Measurements from ENCODE around the gene ATF6. TPM values are rescaled to one million over a fixed set of nuclear protein-coding genes. Genes with fewer than 3 reads are reported as not detected.
A peak's percentile ranks its signal among the peaks of the same experiment; 100 is the strongest.
"Not testable (repeated sequence)": the region's sequence is repeated elsewhere in the genome, so short reads cannot be mapped to it uniquely, and the experiment has no call there.

ATF6 gene
- total RNA-seq, 1 donor from 2014 or later: 31.3 TPM

DNA sequence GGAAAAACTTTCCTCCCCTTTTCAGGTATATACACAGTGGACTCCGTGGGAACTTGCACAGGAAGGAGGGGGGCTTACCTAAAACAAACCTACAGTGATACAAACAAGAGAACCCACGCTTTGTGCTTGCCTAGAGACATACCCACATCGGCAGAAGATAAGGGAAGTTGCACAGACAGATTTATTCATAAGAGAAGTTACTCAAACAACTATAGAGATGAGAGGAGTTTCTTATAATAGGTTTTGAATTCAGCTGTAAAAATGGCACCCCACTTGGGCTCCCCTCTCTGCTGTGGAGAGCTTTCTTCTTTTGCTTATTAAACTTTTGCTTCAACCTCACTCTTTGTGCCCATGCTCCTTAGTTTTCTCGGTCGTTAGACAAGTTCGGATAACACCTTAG, 18.3 kb upstream of the ATF6 start:
- intact Hi-C loops (cut with DNase I): loop anchor here (10.0 kb wide), 1 partner anchor 263 kb away; no protein-coding TSS in a partner anchor
- Histone ChIP-seq H3K9me3 (no peaks in the 10 kb centered on the region), H3K4me3 (no peak overlapping the region), H3K27me3 (ENCODE audit: low read depth) (no peaks in the 10 kb centered on the region), H3K27ac (no peak overlapping the region), H3K36me3 (peaks cover 14% of the 10 kb centered on the region), H3K4me1 (peaks cover 20% of the 10 kb centered on the region)
- TF ChIP-seq, protein P1, sequence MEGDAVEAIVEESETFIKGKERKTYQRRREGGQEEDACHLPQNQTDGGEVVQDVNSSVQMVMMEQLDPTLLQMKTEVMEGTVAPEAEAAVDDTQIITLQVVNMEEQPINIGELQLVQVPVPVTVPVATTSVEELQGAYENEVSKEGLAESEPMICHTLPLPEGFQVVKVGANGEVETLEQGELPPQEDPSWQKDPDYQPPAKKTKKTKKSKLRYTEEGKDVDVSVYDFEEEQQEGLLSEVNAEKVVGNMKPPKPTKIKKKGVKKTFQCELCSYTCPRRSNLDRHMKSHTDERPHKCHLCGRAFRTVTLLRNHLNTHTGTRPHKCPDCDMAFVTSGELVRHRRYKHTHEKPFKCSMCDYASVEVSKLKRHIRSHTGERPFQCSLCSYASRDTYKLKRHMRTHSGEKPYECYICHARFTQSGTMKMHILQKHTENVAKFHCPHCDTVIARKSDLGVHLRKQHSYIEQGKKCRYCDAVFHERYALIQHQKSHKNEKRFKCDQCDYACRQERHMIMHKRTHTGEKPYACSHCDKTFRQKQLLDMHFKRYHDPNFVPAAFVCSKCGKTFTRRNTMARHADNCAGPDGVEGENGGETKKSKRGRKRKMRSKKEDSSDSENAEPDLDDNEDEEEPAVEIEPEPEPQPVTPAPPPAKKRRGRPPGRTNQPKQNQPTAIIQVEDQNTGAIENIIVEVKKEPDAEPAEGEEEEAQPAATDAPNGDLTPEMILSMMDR (IDR thresholded peaks at IDR 0.05): no peak
- no peak for DNase-seq
- ATAC-seq: no peak

DNA sequence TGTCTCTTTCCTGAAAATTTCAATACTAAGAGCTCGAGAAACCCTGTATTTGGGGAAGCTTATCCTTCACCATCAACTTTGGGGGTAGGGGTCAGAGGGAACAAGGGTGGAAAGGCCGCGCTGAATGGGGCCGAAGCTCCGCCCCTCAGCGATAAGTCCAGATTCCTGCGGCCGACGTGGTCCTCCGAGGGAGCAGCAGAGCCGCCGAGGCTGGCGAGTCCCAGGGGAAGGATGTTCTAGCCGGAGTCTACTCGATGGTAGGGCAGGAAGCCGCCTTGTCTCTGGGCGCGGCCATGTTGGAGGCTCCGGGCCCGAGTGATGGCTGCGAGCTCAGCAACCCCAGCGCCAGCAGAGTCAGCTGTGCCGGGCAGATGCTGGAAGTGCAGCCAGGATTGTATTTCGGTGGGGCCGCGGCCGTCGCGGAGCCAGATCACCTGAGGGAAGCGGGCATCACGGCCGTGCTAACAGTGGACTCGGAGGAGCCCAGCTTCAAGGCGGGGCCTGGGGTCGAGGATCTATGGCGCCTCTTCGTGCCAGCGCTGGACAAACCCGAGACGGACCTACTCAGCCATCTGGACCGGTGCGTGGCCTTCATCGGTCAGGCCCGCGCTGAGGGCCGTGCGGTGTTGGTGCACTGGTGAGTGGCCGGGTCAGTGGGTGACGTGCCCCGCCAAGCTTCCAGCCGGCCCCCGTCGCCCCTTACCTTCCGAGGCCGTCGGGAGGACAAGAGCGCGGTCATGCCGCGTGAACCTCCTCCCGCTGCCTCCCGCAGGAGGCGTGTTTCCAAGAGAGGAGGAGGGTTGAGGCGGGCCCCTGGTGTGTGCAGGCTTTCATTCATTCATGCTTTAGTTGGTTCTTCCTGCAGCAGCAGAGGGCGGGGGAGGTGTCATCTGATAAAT, 16.4 kb upstream of the ATF6 start, which contains the start of gene DUSP12:
Gene DUSP12 (plus strand): TSS at position 278 of the 899 bp plus-strand sequence. CDS start 16 bp downstream, at position 294.
- Histone ChIP-seq H3K4me3 (peak within 1 kb of the TSS; percentile 98), H3K27me3 (ENCODE audit: low read depth) (no peaks in the 10 kb centered on the region), H3K36me3 (peaks cover 34% of the 10 kb centered on the region), H3K4me1 (peaks cover 20% of the 10 kb centered on the region), H3K27ac (peak within 1 kb of the TSS; percentile 91), H3K9me3 (no peaks in the 10 kb centered on the region)
- TF ChIP-seq, protein P1 (IDR thresholded peaks at IDR 0.05): peak; percentile 21
- peak; percentile 99 to 100 for ATAC-seq
- peak; percentile 95 for DNase-seq
- intact Hi-C loops (cut with DNase I): loop anchor here (10.0 kb wide), 1 partner anchor 265 kb away; no protein-coding TSS in a partner anchor

DNA sequence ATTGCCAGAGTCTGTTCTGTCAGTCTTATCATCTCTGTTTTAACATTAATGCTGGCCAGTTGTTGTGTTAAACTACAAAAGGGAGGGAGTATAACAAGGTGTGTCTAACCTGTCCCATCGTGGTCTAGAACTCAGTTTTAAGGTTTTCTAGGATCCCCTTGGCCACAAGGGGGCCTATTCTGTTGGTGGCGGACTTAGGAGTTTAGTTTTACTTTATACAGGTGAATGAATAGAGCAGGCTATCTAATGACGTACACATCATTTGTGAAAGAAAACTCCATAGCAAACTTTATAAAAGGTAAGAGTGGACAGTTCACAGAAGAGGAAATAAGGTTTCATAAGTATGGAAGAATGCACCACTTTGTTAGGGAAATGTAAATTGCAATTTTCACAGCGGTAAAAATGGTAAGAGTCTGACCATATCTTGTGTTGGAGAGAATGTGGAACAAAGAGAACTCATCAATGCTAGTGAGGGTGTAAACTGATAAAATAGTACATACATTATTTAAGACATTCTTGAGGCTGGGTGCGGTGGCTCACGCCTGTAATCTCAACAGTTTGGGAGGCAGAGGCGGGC, 2.5 kb upstream of the ATF6 start:
- Histone ChIP-seq H3K4me3 (no peak overlapping the region), H3K4me1 (peaks cover 19% of the 10 kb centered on the region), H3K27ac (no peak overlapping the region), H3K27me3 (ENCODE audit: low read depth) (no peaks in the 10 kb centered on the region), H3K36me3 (peaks cover 14% of the 10 kb centered on the region), H3K9me3 (no peaks in the 10 kb centered on the region)
- ATAC-seq (no peak), DNase-seq (no peak)
- intact Hi-C loops (cut with DNase I): no loop called here
- TF ChIP-seq, protein P1 (IDR thresholded peaks at IDR 0.05): peak; percentile 44

DNA sequence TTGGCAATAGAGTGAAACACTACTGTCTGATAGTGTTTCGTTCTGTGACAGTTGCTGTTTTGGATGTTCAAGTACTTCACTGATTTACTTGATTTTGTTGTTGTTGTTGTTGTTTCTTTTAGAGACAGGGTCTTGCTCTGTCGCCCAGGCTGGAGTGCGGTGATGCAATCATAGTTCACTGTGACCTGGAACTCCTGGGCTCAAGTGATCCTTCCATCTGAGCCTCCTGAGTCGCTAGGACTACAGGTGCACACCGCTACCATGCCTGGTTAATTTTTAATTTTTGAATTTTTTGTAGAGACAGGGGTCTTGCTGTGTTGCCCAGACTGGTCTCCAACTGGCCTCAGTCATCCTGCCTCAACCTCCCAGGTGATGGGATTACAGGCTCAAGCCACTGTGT, 2.3 kb downstream of the ATF6 start:
- Histone ChIP-seq H3K4me1 (peaks cover 57% of the 10 kb centered on the region), H3K9me3 (no peaks in the 10 kb centered on the region), H3K4me3 (no peak overlapping the region), H3K27ac (no peak overlapping the region), H3K27me3 (ENCODE audit: low read depth) (no peaks in the 10 kb centered on the region), H3K36me3 (no peaks in the 10 kb centered on the region)
- TF ChIP-seq, protein P1 (IDR thresholded peaks at IDR 0.05): no peak
- ATAC-seq: no peak
- DNase-seq: no peak
- intact Hi-C loops (cut with DNase I): no loop called here

DNA sequence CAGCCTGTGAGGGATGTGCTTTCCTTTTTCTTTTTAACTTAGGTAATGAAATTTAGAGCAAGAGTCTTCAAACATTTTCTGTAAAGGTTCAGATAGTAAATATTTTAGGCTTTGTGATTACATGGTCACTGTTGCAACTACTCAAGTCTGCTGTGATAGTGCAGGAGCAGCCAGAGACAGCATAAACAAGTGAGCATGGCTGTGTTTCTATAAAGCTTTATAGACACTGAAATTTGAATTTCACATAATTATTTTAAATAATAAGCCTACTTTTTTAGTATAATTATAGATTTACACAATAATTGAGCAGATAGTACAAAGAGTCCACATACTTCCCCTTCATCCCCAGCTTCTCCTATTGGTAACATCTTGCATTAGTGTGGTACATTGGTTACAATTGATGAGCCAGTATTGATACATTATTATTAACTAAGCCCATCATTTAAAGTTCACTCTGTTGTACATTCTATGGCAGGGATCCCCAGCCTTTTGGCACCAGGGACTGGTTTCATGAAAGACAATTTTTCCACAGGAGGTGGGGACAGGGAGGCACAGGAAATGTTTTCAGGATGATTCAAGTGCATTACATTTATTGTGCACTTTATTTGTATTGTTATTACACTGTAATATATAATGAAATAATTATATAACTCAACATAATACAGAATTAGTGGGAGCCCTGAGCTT, 3.0 kb downstream of the ATF6 start:
- H3K4me1 ChIP-seq: peaks cover 57% of the 10 kb centered on the region

DNA sequence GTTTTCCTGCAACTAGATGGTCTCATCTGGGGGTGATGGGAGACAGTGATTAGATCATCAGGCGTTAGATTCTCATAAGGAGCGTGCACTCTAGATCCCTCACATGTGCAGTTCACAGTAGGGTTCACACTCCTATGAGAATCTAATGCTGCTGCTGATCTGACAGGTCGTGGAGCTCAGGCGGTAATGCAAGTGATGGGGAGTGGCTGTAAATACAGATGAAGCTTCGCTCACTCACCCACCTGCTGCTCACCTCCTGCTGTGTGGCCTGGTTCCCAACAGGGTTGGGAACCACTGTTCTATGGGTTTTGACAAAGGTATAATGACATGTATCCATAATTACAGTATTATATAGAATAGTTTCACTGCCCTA, 3.5 kb downstream of the ATF6 start:
- intact Hi-C loops (cut with DNase I); H3K27ac ChIP-seq; H3K27me3 ChIP-seq (ENCODE audit: low read depth); H3K36me3 ChIP-seq; H3K9me3 ChIP-seq; ATAC-seq; DNase-seq; H3K4me3 ChIP-seq: not testable (repeated sequence)
- peaks cover 57% of the 10 kb centered on the region for H3K4me1 ChIP-seq

More for the DNA sequence above, 3.0 kb downstream of the ATF6 start:
- H3K4me3 ChIP-seq: no peak overlapping the region
- DNase-seq (no peak), ATAC-seq (no peak)
- intact Hi-C loops (cut with DNase I): no loop called here
- no peaks in the 10 kb centered on the region for H3K27me3 ChIP-seq (ENCODE audit: low read depth)
- TF ChIP-seq, protein P1 (IDR thresholded peaks at IDR 0.05): no peak
- no peaks in the 10 kb centered on the region for H3K9me3 ChIP-seq
- no peak overlapping the region for H3K27ac ChIP-seq
- no peaks in the 10 kb centered on the region for H3K36me3 ChIP-seq
